Myometrial cell (primary cell): ENCODE measurements around the gene MAGI1. TPM values are rescaled to one million over a fixed set of nuclear protein-coding genes. Genes with fewer than 3 reads are reported as not detected.

Source experiments
- total RNA-seq: library from RNA; depleted of rRNA; stranded (reverse); fragments of >200 nt; gene quantifications from 2 replicates; pipeline ENCODE4 v1.2.3, GENCODE V29; 2015

Gene MAGI1
- 2.5 and 3.7 TPM in 2 replicates for total RNA-seq

DNA sequence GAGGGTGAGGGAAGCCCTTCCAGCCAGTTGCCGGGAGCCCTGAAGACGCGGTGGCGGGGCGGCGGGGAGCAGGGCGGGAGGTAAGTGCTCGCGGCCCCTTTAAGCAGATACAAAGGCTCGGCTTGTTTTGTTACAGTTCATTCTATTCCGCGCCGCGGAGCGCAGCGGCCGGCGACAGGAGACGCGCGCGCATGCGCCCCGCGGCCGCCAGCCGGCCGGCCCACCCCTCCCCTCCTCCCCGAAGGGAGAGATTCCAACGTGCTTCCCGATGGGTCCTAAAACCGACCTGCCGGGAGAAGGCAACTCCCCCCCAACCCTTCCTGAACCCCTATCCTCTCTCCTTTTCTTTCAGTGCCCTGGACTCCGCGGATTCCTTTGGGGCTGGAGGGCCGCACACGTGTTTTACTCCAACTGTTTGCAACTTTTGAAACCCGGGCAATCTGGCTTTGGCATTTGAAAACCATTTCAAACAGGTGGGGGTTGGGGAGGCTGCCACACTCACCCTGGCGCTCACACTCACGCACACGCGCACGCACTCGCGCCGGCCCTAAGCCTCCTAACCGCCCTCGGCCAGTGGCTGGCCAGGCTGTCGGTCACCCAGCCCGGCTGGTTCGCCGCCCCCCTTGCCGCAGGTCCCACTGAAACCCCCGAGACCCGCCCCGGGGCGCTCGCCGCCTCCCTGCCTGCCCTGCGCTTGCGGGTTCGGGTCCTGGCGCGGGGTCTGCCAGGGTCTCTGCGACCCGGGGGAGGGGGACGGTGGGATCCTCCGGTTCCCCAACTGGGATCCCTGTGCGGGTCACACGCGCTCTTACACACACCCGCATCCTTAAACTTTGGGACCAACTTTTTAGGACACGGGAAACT lies at the start of gene MAGI1:
MAGI1 (minus strand) TSS at position 193 of the 864 bp plus-strand sequence. CDS start 610 bp downstream, outside the sequence.

Other genes with a start within 250 kb of the MAGI1 start
- 17.2 and 18.2 TPM in 2 replicates for gene SLC25A26, start 182.1 kb upstream of the MAGI1 start, total RNA-seq